KOPT-K1 (cell line): ENCODE data around the gene CDYL2.
"Not testable (repeated sequence)": the region's sequence is repeated elsewhere in the genome, so short reads cannot be mapped to it uniquely, and the experiment has no call there.

Experiments used
- H3K27ac ChIP-seq: fragments of 200-600 bp; sonication (generic); 2 replicates; pipeline ENCODE4 v1.5.1; 2016; ENCODE audit warnings: antibody characterized with exemption, mild to moderate bottlenecking, low read depth, low read length; ENCODE audit not compliant: poor library complexity, severe bottlenecking
- H3K36me3 ChIP-seq: fragments of 200-600 bp; sonication (generic); 2 replicates; pipeline ENCODE4 v1.5.1; 2017; ENCODE audit warnings: antibody characterized with exemption, mild to moderate bottlenecking, low read length, moderate library complexity; ENCODE audit not compliant: insufficient read depth
- H3K9me3 ChIP-seq: fragments of 200-600 bp; sonication (generic); 2 replicates; pipeline ENCODE4 v1.5.1; 2017; ENCODE audit warnings: antibody characterized with exemption, low read length, mild to moderate bottlenecking; ENCODE audit not compliant: insufficient read depth, poor library complexity, severe bottlenecking

The CDYL2 gene

DNA sequence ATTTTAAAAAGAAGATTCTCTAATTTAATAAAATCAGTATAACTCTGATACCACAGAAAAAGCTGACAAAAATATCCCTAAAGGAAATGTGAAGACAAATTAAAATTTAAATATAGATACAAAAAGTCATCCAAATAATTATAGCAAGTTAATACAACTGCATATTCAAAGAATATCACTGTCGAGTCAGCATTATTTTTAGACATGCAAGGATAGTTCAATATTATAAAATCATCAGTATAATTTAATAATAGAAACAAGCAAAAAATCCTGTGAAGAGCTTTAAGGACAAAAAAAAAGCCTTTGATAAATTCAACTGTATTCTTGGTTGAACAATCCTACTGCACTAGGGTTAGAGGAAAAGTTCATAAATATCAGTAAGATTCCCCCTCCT is 21.0 kb upstream of the CDYL2 start:
- H3K27ac ChIP-seq = no peak overlapping the region
- no peaks in the 10 kb centered on the region for H3K9me3 ChIP-seq
- no peaks in the 10 kb centered on the region for H3K36me3 ChIP-seq

- no peaks in the 10 kb centered on the region for H3K36me3 ChIP-seq
- H3K9me3 ChIP-seq = no peaks in the 10 kb centered on the region
- no peak overlapping the region for H3K27ac ChIP-seq
Observed at GRCh38 chr16:80824623-80825364, 20.4 kb upstream of the CDYL2 start.

DNA sequence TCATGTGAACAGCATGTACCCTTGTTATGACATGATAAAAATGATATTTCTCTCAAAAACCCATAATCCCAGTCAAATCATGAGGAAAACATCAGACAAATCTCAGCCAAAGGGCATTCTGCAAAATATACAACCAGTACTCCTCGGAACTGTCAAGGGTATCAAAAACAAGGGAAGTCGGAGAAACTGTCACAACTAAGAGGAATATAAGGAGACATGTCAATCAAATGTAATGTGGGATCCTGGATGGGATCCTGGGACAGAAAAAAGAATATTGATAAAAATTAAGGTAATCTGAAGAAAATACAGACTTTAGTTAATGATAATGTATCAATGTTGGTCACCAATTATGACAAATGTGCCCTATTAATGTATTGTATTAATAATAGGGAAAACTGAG is 15.6 kb upstream of the CDYL2 start:
- Histone ChIP-seq H3K9me3 (no peaks in the 10 kb centered on the region), H3K36me3 (no peaks in the 10 kb centered on the region), H3K27ac (no peak overlapping the region)

- H3K9me3 ChIP-seq = no peaks in the 10 kb centered on the region
Observed at GRCh38 chr16:80816356-80816755, 12.0 kb upstream of the CDYL2 start.

DNA sequence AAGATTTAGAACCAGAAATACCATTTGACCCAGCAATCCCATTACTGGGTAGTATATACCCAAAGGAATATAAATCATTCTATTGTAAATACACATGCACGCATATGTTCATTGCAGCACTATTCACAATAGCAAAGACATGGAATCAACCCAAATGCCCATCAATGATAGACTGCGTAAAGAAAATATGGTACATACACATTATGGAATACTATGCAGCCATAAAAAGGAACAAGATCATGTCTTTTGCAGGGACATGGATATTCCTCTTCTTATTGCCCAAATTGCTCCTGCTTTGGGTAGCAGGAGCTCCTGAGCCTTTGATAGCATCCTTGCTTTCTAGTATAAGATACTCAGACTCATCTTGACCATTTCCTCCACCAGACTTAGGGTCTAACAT is 10.9 kb upstream of the CDYL2 start:
- H3K36me3 ChIP-seq, H3K27ac ChIP-seq, H3K9me3 ChIP-seq: not testable (repeated sequence)

More at GRCh38 chr16:80816356-80816755, 12.0 kb upstream of the CDYL2 start:
- Histone ChIP-seq H3K36me3 (no peaks in the 10 kb centered on the region), H3K27ac (no peak overlapping the region)

GRCh38 chr16:80812593-80812992 is 8.2 kb upstream of the CDYL2 start:
- no peaks in the 10 kb centered on the region for H3K9me3 ChIP-seq
- H3K36me3 ChIP-seq = no peaks in the 10 kb centered on the region
- H3K27ac ChIP-seq = no peak overlapping the region

DNA sequence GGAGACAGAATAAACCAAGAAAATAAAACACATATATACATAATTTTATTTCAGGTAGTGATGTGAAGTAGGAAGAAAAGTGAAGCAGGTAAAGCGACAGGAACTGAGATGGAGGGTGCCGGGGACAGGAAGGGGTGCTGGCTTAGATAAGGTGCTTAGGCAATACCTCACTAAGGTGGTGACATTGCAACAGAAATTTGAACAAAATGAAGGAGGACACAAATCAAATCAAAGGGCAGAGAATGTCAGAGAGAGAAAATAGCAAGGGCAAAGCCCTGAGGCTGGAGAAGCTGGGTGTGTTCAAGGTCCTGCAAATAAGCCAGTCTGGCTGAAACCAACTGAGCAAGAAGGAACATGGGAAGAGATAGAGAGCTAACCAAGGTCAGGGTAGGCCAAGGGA is 5.0 kb upstream of the CDYL2 start:
- no peak overlapping the region for H3K27ac ChIP-seq
- H3K9me3 ChIP-seq = no peaks in the 10 kb centered on the region
- H3K36me3 ChIP-seq = no peaks in the 10 kb centered on the region

- no peaks in the 10 kb centered on the region for H3K9me3 ChIP-seq
- no peaks in the 10 kb centered on the region for H3K36me3 ChIP-seq
- H3K27ac ChIP-seq = no peak overlapping the region
Observed at GRCh38 chr16:80807906-80808305, 3.5 kb upstream of the CDYL2 start.

DNA sequence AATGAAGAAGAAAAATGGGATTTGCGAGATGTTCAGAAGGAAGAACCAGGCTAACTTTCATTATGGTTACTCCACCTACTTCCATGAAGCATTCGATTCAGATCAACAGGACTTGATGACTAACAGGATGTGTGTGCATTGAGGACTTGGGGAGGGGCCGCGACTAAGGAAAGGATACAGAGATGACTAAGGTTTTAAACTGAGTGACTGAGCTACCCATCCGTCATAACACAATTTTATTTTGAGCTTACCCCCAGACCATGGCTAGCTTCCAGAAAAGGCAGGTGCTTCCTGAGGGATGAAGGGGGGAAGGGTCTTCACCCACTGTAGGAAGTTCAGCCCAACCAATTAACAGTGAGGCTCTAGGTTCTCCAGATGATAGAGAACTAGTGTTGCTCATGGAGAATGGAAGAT is 2.5 kb upstream of the CDYL2 start:
- H3K36me3 ChIP-seq = no peaks in the 10 kb centered on the region
- no peaks in the 10 kb centered on the region for H3K9me3 ChIP-seq
- H3K27ac ChIP-seq = no peak overlapping the region

DNA sequence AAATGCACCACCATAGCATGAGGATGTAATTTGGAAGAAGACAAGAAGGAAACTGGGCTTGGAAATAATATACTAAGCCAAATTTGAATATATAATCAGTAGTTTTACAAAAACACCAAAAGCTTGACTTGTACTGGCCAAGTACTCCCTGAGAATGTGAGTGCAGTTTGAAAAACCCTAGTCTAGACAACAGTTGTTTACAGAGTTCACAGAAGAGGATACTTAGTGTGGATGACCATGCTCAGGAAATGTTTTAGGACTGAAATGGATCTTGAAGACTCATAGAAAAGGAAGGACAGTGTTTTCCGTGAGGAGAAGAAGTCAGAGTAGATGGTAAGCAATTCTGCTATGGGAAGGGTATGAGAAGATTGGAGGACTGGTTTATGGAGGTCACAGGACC is 1.9 kb upstream of the CDYL2 start:
- Histone ChIP-seq H3K36me3 (no peaks in the 10 kb centered on the region), H3K27ac (no peak overlapping the region), H3K9me3 (no peaks in the 10 kb centered on the region)

DNA sequence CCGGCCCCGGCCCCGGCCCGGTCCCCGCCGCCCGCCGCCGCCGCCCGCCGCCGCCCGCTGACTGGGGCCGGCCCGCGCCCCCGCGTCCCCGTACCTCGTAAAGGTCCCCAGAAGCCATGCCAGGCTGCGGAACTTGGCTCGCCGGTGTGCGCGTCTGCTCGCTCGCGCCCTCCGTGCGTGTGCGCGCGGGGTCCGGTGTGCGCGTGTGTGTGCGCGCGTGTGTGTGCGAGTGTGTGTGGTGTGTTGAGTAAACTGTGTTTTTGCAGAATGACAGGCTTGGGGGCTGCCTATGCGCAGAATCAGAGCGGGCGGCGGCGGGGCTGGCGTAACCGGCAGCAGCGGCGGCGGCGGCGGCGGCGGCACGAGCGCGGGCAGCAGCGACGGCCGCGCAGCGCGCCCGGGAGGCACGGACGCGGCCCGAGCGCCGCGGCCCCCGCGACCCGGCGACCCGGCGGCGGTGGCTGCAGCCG is 307 bp downstream of the CDYL2 start:
- H3K27ac ChIP-seq = no peak overlapping the region
- no peaks in the 10 kb centered on the region for H3K9me3 ChIP-seq
- no peaks in the 10 kb centered on the region for H3K36me3 ChIP-seq

DNA sequence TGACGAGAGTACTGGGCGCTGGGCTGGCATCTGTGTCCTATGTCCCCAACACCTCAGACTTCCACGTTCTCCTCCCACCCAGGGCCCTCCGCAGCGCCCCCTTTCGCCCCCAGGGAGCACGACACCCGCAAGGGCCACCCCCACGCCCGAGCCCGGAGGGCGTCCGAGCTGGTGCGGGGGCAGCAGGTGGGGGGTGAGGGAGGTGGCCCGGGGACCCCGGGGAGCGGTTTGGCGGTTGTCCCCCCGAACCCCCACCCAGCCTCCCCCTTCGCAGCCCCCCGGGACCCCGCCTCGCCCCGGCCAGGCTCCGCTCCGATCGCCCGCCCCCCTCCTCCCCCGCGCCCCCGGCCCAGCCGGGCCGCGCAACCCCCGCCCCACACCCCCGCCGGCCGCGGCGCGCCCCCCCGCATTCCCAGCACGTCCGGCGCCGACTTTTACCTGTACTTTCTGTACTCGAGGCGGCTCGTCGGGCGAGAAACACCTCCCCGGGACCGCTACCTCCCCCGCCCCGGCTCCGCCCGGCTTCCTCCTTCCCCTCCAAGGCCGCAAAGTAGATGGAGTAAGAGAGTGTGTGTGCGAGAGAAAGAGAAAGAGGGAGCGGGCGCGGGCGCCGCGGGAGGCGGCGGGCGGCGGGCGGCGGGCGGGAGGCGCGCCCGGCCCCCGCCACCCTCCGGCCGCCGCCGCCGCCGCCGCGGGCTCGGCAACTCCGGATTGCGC is 901 bp downstream of the CDYL2 start:
- Histone ChIP-seq H3K36me3 (no peaks in the 10 kb centered on the region), H3K27ac (no peak overlapping the region), H3K9me3 (no peaks in the 10 kb centered on the region)

DNA sequence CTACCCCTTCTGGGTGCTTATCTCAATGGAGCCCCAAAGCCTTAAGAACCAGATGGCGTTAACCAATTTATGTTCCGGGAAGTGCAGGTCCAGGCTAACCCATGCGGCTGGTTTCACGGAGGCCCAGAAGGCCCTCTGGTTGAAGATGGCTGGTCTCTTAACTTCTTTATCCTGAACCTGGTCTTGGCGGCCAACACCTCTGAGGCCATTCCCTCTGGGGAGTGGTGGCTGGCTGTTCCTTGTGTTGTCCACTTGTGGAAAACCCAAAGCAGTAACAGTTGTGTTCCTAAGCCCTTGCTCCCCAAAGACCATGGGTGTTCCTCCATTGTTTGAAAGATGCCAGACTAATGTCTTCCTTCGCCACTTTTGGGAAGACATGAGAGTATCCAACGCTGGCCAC is 1.5 kb downstream of the CDYL2 start:
- Histone ChIP-seq H3K9me3 (no peaks in the 10 kb centered on the region), H3K36me3 (no peaks in the 10 kb centered on the region), H3K27ac (no peak overlapping the region)

DNA sequence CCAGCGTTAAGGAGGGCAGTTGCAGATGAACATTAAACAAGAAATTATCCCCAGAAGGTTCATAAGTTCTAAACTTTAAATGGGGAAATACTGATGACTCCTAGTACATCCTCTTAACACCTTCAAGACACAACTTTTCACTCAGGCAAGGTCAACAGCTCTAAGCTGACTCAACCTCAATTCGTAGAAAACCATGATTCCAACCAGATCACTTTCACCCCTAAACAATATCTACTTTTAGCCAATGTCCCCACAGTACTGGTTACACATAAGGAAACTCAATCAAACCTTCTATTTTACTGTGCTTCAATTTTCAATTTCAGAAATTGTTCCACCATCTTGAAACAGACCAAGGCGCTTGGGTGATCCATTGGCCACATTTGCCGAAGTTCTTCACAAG is 2.3 kb downstream of the CDYL2 start:
- Histone ChIP-seq H3K36me3 (no peaks in the 10 kb centered on the region), H3K9me3 (no peaks in the 10 kb centered on the region), H3K27ac (no peak overlapping the region)

DNA sequence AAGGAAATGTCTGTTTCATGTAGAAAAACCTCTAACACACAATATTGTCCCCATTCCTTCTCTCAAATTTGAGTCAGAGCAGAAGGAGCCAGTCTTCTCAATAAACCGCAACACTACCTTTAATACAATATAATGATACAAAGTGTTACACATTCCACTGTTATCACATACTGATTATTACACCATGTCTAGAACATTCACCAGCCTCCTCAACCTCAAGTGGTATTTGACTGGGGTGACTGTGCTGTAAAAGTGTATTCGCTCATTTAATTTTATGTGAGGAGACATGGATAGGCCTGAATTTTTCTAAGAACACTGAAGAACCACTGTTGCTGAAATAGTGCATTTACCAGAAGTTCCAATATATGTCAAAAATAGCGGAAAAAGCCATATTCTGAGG is 10.3 kb downstream of the CDYL2 start:
- Histone ChIP-seq H3K27ac (no peak overlapping the region), H3K36me3 (no peaks in the 10 kb centered on the region), H3K9me3 (no peaks in the 10 kb centered on the region)

DNA sequence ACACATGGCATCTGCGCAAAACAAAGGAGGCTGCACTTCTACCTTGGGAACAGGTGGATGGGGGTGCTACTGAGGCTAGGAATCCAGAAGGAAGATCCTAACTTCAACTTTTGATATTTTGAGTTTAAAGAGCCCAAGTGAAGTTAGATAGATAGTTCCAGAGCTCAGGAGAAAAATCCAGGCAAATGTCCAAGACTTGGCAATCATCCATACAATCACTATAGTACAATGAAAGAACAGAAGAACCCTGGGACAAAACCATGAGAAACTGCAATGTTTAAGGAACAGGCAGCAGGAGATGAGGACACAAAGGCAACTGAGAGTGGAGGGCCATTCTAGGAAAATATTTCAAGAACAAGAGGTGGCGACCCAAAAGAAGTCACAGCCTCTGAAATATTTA is 12.4 kb downstream of the CDYL2 start:
- no peaks in the 10 kb centered on the region for H3K36me3 ChIP-seq
- H3K9me3 ChIP-seq = no peaks in the 10 kb centered on the region
- no peak overlapping the region for H3K27ac ChIP-seq
